GM21360 (cell line): ENCODE data around the gene GNG12.
A peak's percentile ranks its signal among the peaks of the same experiment; 100 is the strongest.

Experiments
- ATAC-seq: cut with Tn5 transposase; IDR thresholded peaks from one replicate; pipeline ENCODE4 v1.9.1; 2021; ENCODE audit warnings: mild to moderate bottlenecking, moderate library complexity; ENCODE audit not compliant: unreplicated experiment

The GNG12 gene

DNA sequence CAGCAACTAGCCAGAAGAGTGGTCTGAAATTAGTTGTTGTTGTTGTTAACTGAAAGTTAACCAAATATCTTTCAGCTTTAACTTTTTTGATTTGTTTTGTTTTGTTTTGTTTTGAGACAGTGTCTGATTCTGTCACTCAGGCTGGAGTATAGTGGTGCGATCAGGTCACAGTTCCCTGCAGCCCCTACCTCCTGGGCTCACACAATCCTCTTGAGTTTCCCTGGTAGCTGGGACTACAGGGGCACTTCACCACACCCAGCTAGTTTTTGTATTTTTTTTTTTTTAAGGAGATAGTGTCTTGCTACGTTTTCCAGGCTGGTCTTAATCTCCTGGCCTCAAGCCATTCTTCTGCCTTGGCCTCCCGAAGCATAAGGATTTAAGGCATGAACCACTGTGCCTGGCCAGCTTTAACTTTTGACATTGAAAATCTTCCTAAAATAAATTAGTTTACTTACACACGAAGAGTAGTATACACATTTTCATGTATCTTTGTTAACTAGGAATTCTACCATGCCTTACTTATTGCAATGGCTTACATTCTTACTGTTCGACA is 45.0 kb downstream of the GNG12 start:
- no peak for ATAC-seq

DNA sequence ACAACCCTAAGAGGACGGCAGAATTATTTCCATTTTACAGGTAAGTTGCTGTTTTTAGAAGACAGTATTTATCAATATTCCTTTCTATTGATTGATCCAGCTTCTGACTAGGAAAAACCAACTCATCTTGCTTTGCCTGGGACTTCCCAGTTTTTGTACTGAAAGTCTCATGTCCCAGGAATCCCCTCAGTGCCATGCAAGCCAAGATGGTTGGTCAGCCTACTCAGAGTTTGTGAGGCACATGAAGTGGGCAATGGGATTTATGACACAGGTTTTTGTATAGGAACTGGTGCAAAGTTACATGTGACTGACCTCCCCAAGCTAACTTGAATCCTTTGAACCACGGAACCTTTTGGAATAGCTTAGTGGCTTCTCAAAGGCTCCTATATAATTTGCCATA is 45.5 kb downstream of the GNG12 start:
- ATAC-seq: no peak

GRCh38 chr1:67785847-67786753 is 47.2 kb downstream of the GNG12 start:
- ATAC-seq: no peak

GRCh38 chr1:67784545-67785186 is 48.6 kb downstream of the GNG12 start:
- ATAC-seq: no peak

- ATAC-seq: no peak
These were observed 52.6 kb downstream of the GNG12 start for GRCh38 chr1:67780637-67781036.

GRCh38 chr1:67777440-67777839 is 55.8 kb downstream of the GNG12 start:
- ATAC-seq: no peak

DNA sequence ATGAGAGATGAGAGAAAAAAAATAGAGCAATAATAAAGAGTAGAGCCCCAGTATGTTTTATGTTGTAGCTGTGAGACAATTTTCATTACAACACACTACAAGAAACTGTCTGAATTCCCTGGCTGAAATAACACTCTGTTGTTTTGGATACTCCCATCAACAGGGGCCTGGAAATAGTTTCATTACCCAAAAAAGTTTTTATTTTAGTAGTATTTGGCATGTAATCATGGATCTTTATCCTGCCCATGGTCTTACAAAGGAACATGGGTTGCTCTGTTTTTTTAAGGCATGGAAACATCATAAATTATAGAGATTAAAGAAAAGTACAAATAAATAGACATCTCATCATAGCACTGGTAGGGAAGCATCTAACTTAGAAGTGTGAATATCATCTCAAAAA is 56.3 kb downstream of the GNG12 start:
- ATAC-seq: no peak

DNA sequence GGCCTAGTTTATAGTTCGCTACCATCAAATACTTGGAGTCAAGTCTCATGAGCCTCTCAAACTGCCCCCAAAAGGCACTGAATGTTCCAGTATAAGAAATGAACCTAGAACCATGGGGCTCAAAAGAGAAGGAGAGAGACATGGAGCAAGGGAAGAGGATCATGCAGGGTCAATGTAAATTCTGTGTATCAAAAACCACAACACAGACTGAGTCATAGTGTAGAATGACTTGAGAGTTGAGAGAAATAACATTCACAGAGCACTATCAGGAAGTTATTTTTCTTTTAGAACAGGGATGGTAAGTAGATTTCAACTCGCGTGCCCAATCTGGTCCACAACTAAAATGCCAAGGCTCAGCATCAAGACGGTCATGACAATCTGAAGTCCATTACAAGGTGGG is 59.8 kb downstream of the GNG12 start:
- no peak for ATAC-seq

- no peak for ATAC-seq
These were observed 61.5 kb downstream of the GNG12 start for GRCh38 chr1:67771749-67772148.

- ATAC-seq: no peak
These were observed 62.1 kb downstream of the GNG12 start for GRCh38 chr1:67771152-67771551.

- no peak for ATAC-seq
These were observed 63.5 kb downstream of the GNG12 start for GRCh38 chr1:67769633-67770256.

DNA sequence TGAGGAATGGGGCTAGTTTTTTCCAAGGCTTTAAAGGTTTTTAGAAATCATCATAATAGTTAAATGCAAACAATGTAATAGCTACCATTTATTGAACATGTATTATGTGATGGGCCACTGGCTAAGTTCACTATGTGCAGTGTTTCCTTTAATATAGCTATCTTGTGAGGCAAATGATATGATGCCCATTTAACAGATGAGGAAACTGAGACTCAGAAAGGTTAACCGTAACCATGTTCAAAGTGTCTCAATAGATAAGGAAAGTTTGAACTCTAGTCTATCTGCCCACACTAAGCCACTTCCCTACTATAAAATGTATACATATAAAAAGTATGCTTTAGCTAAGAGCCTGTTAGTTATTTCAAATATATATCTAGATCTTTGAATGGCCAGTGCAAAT is 64.8 kb downstream of the GNG12 start:
- no peak for ATAC-seq

DNA sequence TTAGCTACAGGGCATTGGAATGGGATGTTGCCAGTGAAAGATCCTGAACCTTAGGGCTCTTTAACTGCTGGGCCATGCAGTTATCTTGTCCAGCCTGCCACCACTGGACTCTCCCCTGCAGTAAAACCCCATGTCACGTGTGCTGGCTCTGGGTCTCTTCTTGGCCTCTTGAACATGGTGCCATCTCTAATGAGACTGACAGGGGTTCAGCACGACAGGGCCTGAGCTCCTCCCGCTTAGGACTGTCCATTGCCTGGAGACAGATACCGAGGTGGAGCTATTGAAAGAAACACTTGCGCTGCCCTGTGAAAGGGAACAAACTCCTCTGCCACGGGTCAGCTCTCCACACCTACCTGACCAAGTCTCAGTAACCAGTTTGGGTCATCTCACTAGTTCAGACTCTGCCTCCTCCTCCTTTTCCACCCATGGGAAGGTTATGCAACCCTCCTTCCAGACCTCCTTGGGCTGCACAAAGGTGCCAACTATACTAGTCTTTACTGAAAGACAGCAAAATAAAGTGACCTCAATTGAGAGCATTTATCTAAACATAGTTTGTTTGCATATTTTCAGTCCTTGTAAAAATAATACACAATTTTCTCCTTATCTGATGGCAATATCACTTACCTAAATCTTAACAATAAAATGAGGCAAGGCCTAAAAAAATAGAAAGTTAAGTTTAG is 66.0 kb downstream of the GNG12 start:
- ATAC-seq: no peak

- ATAC-seq: peak; percentile 45
These were observed 66.9 kb downstream of the GNG12 start for GRCh38 chr1:67766141-67766978.

GRCh38 chr1:67764633-67765032 is 68.6 kb downstream of the GNG12 start:
- no peak for ATAC-seq

GRCh38 chr1:67761730-67762129 is 71.5 kb downstream of the GNG12 start:
- no peak for ATAC-seq

DNA sequence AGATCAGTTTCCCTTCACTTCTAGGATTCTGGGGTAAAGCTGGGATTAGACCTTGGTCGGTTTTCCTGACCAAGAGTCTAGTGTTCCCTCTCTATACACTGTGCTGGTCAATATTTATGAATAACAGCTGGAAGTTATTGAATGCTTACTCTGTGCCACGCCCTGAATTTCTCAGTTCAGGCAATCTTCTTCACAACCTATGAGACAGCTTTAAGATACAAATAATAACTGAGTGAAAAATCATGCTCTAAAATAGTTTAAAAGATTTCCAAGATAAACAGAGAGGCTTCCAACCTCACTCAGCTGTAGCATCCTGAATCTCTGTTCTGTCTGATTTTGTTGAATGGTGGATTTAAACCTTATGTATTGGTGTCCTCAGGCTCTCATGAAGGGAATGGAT is 72.2 kb downstream of the GNG12 start:
- no peak for ATAC-seq

DNA sequence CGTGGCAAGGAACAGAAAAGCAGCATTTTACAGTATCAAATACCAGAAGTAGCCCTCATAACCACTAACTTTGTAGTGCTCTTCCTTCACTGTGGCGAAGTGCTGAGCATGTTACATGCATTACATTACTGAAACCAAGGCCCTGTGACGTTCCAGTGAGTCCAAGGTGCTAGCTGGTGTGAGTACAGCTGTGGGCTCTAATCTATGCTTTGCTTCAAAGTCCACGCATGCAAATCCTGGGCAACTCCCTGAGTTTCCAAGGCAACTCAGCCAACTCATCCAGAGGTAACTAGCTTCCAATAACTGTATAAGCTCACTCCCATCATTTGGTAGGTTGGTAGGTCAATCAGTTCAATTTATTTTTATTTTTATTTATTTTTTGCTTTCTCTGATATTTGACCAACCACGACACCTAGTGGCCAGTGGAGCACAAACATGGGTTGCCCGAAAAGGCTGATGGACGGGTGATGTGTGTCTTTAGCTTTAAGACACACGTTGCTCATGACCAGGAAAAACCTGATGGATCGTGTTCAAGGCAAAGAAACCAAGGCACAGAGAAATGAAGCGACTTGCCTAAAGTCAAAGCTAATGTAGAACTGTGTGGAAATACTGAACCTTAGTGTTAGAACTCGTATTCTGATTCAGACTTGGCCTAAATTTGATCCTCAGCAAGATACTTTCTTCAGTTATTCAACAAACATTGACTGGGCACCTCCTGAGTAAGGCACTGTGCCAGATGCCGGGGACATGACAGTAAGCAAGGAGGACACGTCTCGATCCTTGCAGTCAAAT is 73.0 kb downstream of the GNG12 start:
- peak; percentile 100 for ATAC-seq

DNA sequence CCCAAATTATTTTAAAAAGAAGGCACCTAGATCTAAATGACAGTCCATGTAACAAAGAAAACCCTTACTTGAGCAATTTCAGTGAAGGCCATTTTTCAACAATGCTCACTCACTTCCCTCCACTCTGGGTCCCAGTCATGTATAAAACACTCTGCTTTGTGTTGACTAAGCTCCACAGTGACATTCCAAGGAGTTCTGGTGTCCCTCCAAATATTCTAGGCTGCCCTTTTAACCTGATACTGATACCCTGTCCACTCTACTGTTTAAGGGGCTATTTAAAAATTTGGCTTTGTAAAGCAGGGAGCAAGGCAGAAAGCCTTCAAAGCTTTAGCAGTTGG is 73.6 kb downstream of the GNG12 start:
- peak; percentile 26 for ATAC-seq
